ENCODE results near the gene DPP9.

GRCh38 chr19:4688587-4688986 lies 35.1 kb downstream of the DPP9 start:
- no peak for TF ChIP-seq CTCF (IDR thresholded peaks at IDR 0.05; ENCODE audit: low read depth, low read length, poor library complexity, severe bottlenecking)
- TF ChIP-seq EZH2phosphoT487 (IDR thresholded peaks at IDR 0.05; ENCODE audit: borderline replicate concordance, low read length): no peak

Measured in DOHH2 (cell line).